Hepatocyte (in vitro differentiated cells): ENCODE results near the gene LPP. TPM values are rescaled to one million over a fixed set of nuclear protein-coding genes. Genes with fewer than 3 reads are reported as not detected.

ENCODE experiments used
- DNase-seq: peaks from one replicate; pipeline ENCODE4 v3.0.0-alpha.2; 2016; ENCODE audit warnings: low spot score
- H2AFZ ChIP-seq: fragments of 200-600 bp; sonication (generic); 2 replicates; pipeline ENCODE4 v1.6.0; 2016; ENCODE audit warnings: antibody characterized with exemption, mild to moderate bottlenecking
- H3K27ac ChIP-seq: fragments of 200-600 bp; sonication (generic); 2 replicates; pipeline ENCODE4 v1.5.1; 2016; ENCODE audit warnings: mild to moderate bottlenecking
- H3K27me3 ChIP-seq: fragments of 200-600 bp; sonication (generic); 2 replicates; pipeline ENCODE4 v1.6.1; 2016
- H3K36me3 ChIP-seq: fragments of 200-600 bp; sonication (generic); replicated peaks from 2 replicates; pipeline ENCODE4 v1.5.1; 2016; ENCODE audit warnings: low read depth; ENCODE audit not compliant: insufficient read depth
- H3K4me1 ChIP-seq: fragments of 200-600 bp; sonication (generic); 2 replicates; pipeline ENCODE4 v1.5.1; 2016; ENCODE audit warnings: mild to moderate bottlenecking, moderate library complexity; ENCODE audit not compliant: insufficient read depth
- H3K4me2 ChIP-seq: fragments of 200-600 bp; sonication (generic); 2 replicates; pipeline ENCODE4 v1.6.0; 2016
- H3K4me3 ChIP-seq: fragments of 200-600 bp; sonication (generic); 2 replicates; pipeline ENCODE4 v1.5.1; 2016; ENCODE audit warnings: mild to moderate bottlenecking
- H3K79me2 ChIP-seq: fragments of 200-600 bp; sonication (generic); 2 replicates; pipeline ENCODE4 v1.6.0; 2017; ENCODE audit warnings: mild to moderate bottlenecking
- H3K9me2 ChIP-seq: fragments of 200-600 bp; sonication (generic); replicated peaks from 2 replicates; pipeline ENCODE4 v1.6.0; 2017; ENCODE audit warnings: mild to moderate bottlenecking; ENCODE audit not compliant: insufficient read depth
- H3K9me3 ChIP-seq: fragments of 200-600 bp; sonication (generic); 2 replicates; pipeline ENCODE4 v1.5.1; 2016; ENCODE audit warnings: low read depth, mild to moderate bottlenecking
- H4K20me1 ChIP-seq: fragments of 200-600 bp; sonication (generic); 2 replicates; pipeline ENCODE4 v1.6.0; 2016; ENCODE audit warnings: mild to moderate bottlenecking; ENCODE audit not compliant: insufficient read depth, poor library complexity, severe bottlenecking
- CTCF ChIP-seq: fragments of 200-600 bp; sonication (generic); IDR thresholded peaks from 2 replicates; pipeline ENCODE4 v1.5.1; 2016; ENCODE audit warnings: antibody characterized with exemption, mild to moderate bottlenecking; ENCODE audit not compliant: poor library complexity
- EZH2 ChIP-seq: fragments of 200-600 bp; sonication (generic); IDR thresholded peaks from 2 replicates; pipeline ENCODE4 v1.6.1; 2016; ENCODE audit warnings: antibody characterized with exemption, mild to moderate bottlenecking, borderline replicate concordance
- EZH2phosphoT487 ChIP-seq: fragments of 200-600 bp; sonication (generic); IDR thresholded peaks from one replicate; pipeline ENCODE4 v1.6.1; 2018; ENCODE audit warnings: antibody characterized with exemption, mild to moderate bottlenecking, low read depth, moderate library complexity; ENCODE audit not compliant: unreplicated experiment, severe bottlenecking
- WGBS: methylation state at CpG from one replicate; pipeline ENCODE4 v1.1.6; 2016; ENCODE audit warnings: low lambda C conversion rate; ENCODE audit errors: missing lambda C conversion rate; 5-methylcytosine and 5-hydroxymethylcytosine counted together
- polyA plus RNA-seq: library from polyadenylated mRNA; unstranded; fragments of >200 nt; fragmentation: Nextera tagmentation; extraction: Ambion mirVana; gene quantifications from 2 replicates; pipeline ENCODE4 v1.2.1, GENCODE V29; 2016
- total RNA-seq: library from RNA; depleted of rRNA; stranded (reverse); fragments of >200 nt; gene quantifications from 2 replicates; pipeline ENCODE4 v1.2.3, GENCODE V29; 2014

Gene LPP
- total and polyA plus RNA-seq, 2 experiments from 2014 or later = 53.2 to 73.8 TPM

GRCh38 chr3:188533172-188533571 is 379.2 kb downstream of the LPP start:
- Histone ChIP-seq H3K79me2 (peaks cover 35% of the 10 kb centered on the region), H3K4me2 (no peak overlapping the region), H3K4me3 (no peak overlapping the region), H3K36me3 (no peaks in the 10 kb centered on the region), H3K27me3 (no peaks in the 10 kb centered on the region), H3K9me2 (no peaks in the 10 kb centered on the region), H2AFZ (no peak overlapping the region), H3K27ac (no peak overlapping the region), H4K20me1 (no peaks in the 10 kb centered on the region), H3K9me3 (no peaks in the 10 kb centered on the region), H3K4me1 (no peaks in the 10 kb centered on the region)
- no peak for TF ChIP-seq EZH2phosphoT487
- no peak for TF ChIP-seq CTCF
- no peak for TF ChIP-seq EZH2
- 88% methylated on average over 1 of the region's 1 CpG for WGBS
- DNase-seq = no peak

GRCh38 chr3:188533612-188534357 is 379.8 kb downstream of the LPP start:
- 91% methylated on average over 4 of the region's 4 CpGs for WGBS
- Histone ChIP-seq H2AFZ (no peak overlapping the region), H3K9me3 (no peaks in the 10 kb centered on the region), H3K4me1 (no peaks in the 10 kb centered on the region), H4K20me1 (no peaks in the 10 kb centered on the region), H3K36me3 (no peaks in the 10 kb centered on the region), H3K79me2 (peaks cover 35% of the 10 kb centered on the region), H3K27me3 (no peaks in the 10 kb centered on the region), H3K9me2 (no peaks in the 10 kb centered on the region), H3K4me3 (no peak overlapping the region), H3K27ac (no peak overlapping the region), H3K4me2 (no peak overlapping the region)
- TF ChIP-seq EZH2phosphoT487 = no peak
- no peak for TF ChIP-seq CTCF
- no peak for TF ChIP-seq EZH2
- DNase-seq = no peak

GRCh38 chr3:188534633-188535032 is 380.7 kb downstream of the LPP start:
- no peak overlapping the region for H2AFZ ChIP-seq
- H3K27me3 ChIP-seq = no peaks in the 10 kb centered on the region
- 87% methylated on average over 1 of the region's 1 CpG for WGBS
- H3K79me2 ChIP-seq = peaks cover 35% of the 10 kb centered on the region
- H3K4me2 ChIP-seq = no peak overlapping the region
- no peaks in the 10 kb centered on the region for H3K9me2 ChIP-seq
- H3K4me1 ChIP-seq = no peaks in the 10 kb centered on the region
- no peaks in the 10 kb centered on the region for H3K9me3 ChIP-seq
- H3K36me3 ChIP-seq = no peaks in the 10 kb centered on the region
- no peak for DNase-seq
- no peak for TF ChIP-seq EZH2phosphoT487
- no peak for TF ChIP-seq EZH2
- no peak for TF ChIP-seq CTCF
- no peaks in the 10 kb centered on the region for H4K20me1 ChIP-seq
- no peak overlapping the region for H3K4me3 ChIP-seq
- no peak overlapping the region for H3K27ac ChIP-seq
